MM.1S (cell line): ENCODE results near the gene OLFML2B.

ENCODE experiments used
- EZH2 ChIP-seq: fragments of 300-600 bp; sonication (generic); optimal IDR thresholded peaks from 2 replicates; pipeline ENCODE3; 2017; ENCODE audit warnings: low read depth, mild to moderate bottlenecking, antibody characterized with exemption, low read length, mixed read lengths
- TF ChIP-seq, protein P1 (sequence below): fragments of 300-600 bp; sonication (generic); IDR thresholded peaks from 2 replicates; pipeline ENCODE4 v1.5.1; 2016; ENCODE audit warnings: antibody characterized with exemption, low read length, mixed read lengths

DNA sequence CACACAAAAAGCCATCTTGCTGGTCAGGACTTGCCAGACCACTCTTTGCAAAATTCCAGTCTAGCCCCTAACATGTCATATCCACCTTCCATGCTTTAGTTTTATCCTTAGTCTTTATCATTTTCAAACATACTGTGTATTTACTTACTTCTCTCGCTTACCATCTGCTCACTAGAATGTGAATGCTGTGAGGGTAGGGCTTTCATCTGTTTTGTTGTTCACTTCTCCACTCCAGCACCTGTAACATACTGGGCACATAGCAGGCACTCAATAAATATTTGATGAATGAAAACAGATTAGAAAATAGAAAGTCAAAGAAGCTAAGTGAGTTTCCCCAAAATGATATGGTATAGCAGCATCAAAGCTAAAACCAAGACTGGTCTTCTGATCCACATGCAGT, 79.9 kb downstream of the OLFML2B start:
- TF ChIP-seq EZH2 = no peak
- TF ChIP-seq, protein P1, sequence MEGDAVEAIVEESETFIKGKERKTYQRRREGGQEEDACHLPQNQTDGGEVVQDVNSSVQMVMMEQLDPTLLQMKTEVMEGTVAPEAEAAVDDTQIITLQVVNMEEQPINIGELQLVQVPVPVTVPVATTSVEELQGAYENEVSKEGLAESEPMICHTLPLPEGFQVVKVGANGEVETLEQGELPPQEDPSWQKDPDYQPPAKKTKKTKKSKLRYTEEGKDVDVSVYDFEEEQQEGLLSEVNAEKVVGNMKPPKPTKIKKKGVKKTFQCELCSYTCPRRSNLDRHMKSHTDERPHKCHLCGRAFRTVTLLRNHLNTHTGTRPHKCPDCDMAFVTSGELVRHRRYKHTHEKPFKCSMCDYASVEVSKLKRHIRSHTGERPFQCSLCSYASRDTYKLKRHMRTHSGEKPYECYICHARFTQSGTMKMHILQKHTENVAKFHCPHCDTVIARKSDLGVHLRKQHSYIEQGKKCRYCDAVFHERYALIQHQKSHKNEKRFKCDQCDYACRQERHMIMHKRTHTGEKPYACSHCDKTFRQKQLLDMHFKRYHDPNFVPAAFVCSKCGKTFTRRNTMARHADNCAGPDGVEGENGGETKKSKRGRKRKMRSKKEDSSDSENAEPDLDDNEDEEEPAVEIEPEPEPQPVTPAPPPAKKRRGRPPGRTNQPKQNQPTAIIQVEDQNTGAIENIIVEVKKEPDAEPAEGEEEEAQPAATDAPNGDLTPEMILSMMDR = no peak
